Measurements from ENCODE around the gene CYLD.

Gene CYLD

DNA sequence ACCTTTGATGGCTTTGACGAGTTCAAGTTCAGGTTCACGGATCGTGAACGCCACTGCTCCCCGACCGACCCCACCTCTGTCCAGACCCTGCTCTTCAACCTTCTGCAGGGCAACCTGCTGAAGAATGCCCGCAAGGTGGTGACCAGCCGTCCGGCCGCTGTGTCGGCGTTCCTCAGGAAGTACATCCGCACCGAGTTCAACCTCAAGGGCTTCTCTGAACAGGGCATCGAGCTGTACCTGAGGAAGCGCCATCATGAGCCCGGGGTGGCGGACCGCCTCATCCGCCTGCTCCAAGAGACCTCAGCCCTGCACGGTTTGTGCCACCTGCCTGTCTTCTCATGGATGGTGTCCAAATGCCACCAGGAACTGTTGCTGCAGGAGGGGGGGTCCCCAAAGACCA lies 30.8 kb upstream of the CYLD start:
- DNase-seq, result no peak

DNA sequence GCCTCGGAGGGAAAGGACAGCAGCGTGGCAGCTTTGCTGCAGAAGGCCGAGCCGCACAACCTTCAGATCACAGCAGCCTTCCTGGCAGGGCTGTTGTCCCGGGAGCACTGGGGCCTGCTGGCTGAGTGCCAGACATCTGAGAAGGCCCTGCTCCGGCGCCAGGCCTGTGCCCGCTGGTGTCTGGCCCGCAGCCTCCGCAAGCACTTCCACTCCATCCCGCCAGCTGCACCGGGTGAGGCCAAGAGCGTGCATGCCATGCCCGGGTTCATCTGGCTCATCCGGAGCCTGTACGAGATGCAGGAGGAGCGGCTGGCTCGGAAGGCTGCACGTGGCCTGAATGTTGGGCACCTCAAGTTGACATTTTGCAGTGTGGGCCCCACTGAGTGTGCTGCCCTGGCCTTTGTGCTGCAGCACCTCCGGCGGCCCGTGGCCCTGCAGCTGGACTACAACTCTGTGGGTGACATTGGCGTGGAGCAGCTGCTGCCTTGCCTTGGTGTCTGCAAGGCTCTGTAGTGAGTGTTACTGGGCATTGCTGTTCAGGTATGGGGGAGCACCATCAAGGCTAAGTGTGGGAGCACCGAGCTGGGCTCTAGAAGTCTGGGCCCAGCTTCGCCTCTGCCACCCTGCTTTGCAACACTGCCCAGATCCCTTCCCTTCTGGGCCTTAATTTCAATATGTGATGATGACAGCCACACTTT lies 29.9 kb upstream of the CYLD start:
- no peak for DNase-seq

DNA sequence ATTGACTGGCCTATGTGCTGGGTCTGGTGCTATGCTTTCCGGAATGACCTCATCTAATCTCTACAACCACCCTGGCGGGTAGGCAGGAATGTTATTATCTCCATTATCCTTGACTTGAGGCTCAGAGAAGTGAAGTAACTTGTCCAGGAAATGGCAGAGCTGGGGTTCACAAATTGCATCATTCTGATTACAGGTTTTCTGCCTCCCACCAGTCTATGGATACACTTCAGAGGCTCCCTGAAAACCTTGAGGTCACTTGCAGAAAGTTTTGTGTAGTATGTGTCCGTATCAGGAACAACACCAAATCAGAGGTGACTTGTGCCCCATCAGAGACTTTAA lies 29.4 kb upstream of the CYLD start:
- no peak for DNase-seq

DNA sequence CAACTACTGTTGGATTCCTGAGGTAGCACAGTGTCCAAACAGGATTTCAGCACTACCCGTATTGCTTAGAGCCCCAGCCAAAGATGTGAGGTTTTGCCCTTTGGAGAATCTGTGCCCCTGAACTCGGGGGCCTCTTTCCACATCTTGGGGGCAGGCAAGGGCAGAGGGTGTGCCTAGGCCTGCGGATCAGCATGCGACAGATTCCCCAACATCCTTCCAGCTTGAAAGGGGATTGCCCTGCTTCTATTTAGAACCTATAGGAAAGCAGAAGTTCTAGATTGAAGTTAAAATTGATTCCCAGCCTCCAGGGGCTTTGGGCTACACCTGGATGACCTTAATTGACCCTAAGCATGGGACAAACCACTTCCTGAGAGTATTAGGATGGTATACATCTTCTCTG lies 28.9 kb upstream of the CYLD start:
- no peak for DNase-seq

DNA sequence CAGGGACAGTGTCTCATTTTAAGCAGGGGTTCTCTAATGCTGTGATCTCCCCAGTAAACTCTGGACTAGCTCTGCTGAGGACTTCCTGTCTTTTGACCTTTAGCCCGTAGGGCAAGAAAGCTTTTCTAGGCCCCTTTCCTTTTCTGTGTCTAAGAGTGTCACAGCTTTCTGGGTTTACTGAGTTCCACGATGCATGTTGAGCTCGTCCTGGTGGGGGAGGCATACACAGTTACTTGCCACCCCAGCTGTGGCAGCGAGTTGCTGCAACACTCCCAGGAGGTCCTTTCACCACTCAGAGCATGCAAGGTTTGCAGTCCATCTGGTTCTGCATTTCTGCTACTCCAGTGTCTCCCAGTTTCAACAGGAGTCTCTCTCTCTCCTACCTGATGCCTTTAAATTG lies 24.8 kb upstream of the CYLD start:
- no peak for DNase-seq

DNA sequence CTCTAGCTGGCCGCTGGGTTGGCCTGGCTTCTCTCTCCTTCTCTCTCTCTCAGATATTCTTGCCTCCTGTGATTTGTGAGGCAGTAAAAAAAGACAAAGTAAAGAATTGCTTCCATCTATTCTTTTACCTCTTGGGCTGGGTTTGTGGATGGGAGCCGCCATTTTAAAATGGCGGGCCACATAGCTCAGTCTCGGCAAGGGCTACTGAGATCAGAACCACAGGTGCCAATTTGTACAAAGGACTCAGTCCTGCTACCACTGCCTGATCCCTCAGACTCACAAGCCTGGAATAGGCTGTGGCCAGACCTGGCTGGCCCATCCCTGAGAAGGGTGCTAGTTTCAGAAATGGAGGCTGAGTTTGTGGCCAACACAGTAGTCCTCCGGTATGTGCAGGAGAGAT lies 24.4 kb upstream of the CYLD start:
- no peak for DNase-seq

DNA sequence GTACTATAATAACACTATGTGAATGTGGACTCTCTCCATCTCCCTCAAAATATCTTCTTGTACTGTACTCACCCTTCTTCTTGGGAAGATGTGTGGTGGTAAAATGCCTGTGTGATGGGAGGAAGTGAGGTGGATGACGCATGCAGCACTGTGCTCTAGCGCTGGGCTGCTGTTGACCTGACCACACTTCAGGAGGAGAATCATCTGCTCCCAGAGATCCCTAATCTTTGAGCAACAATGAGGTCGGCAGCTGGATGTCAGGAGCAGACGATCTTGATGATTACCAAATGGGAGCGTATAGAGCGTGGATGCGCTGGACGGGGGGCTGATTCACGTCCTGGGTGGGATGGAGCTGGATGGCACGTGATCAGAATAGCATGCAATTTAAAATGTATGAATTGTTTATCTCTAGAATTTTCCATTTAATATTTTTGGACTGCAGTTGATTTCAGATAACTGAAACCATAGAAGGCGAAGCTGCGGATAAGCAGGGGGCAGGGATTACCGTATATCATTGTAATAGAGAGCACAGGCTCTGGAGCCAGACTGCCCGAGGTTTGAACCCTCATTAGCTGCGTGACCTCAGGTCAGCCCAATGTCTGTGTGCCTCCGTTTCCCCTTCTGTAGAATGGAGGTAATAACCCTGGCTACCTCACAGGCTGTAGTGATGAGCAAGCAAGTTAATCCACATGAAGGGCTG lies 23.7 kb upstream of the CYLD start:
- DNase-seq, result no peak

DNA sequence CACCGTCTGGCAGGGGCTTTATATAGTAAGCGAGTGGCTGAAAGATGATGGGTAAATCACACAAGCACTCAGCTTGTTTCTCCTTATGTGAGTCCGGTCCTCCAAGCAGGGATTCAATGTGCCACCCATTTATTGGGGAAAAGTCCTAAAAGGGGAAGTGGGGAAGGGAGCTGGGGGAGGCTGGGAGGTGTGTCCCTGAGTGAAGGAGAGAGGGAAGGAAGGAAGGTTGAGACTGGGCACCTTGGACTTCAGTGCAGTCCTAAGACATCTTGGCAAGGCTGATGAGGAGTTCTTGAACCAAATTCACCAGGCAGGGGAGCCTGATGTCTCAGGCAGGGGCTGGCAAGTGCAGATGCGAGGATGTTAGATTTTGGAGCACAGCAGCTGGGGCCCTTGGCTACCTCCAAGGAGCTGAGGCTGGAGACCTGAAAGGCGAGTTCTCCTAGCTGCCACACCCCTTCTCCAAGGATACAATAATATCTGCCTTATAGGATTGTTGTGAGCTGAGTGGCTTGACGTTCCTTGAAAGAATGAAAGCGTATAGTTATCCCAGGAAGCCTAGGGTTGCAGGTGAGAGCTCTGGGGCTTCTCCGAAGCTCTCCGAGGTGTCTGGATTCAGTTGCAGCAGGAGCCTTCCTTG lies 23.0 kb upstream of the CYLD start:
- DNase-seq, result no peak

DNA sequence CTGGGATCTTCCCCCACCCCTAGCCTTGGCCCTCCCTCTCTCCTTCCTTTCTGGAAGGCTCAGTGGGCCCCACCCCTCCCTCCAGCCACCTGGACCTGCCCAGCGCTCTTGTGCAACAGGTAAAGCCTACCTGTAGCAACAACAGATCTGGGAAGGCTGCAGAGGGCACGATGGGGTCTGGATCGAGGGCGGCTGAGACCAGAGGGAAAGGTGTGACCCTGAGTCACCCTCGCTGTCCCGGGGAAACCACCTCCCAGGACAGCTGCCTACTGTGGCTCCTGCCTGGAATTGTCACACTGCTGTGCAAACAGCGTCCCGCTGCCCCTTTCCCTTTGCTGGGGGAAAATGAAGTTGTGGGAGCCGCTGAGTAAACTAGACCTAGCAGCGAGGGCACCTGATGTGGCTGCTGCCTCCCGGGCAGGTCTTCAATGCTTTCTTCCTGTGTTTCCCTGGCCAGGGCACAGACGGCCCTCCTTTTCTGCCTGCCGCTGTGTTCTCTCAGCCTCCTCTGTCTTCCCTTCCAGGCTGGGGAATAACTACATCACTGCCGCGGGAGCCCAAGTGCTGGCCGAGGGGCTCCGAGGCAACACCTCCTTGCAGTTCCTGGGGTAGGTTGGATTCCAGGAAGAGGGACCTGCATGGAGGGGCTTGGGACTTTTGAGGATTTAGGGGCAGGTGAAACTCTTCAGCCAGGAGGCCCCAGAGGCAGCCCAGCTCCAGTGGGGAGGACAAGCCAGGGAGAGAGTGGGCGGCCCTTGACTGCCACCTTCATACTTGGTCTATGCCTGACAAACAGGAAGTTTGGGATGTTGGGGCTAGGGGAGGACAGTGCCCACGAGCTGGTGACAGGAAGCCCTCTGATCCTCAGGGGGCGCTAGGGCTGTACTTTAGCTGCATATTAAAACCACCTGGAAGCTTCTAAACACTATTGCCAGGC lies 22.2 kb upstream of the CYLD start:
- no peak for DNase-seq

DNA sequence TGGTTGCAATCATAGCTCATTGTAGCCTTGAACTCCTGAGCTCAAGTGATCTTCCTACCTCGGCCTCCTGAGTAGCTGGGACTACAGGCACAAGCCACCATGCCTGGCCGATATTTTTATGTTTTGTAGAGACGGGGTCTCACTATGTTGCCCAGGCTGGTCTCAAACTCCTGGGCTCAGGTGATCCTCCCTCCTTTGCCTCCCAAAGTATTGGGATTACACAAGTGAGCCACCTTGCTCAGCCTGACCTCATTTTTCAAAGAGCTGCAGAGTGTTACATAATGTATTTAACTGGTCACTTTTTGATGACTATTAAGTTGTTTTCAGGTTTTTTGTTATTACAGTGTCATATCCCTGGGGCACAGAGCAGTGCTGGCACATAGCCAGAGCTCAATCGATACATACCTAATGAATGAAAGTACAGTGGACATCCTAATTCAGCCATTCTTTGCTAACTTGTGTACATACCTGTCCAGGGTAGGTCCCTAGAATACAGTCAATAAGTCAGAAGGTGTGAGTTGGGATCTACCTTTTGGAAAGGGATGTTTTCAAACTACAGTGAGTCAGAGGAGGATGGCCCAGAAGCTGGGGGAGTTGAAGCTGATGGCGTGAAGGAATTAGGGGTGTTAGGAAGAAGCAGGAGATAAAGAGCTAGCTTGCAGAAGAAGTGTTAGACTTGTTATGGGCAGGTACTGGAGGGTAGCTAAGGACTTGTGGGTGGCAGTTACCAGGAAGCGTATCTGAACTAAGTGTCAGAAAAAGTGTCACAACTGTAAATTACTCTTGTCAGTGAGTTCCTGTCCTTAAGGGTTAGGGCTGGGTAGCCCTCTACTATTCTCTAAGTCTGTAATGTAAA lies 20.1 kb upstream of the CYLD start:
- no peak for DNase-seq

DNA sequence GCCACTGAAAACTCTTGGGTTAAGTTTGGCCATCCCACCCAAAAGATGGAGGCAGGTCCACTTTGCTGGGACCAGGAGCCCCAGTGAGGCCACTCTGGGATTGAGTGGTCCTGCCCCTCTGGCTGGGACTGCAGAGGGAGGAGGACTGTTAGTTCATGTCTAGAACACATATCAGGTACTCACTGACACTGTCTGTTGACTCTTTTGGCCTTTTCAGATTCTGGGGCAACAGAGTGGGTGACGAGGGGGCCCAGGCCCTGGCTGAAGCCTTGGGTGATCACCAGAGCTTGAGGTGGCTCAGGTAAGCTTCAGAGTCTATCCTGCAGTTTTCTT lies 19.5 kb upstream of the CYLD start:
- DNase-seq, result no peak

DNA sequence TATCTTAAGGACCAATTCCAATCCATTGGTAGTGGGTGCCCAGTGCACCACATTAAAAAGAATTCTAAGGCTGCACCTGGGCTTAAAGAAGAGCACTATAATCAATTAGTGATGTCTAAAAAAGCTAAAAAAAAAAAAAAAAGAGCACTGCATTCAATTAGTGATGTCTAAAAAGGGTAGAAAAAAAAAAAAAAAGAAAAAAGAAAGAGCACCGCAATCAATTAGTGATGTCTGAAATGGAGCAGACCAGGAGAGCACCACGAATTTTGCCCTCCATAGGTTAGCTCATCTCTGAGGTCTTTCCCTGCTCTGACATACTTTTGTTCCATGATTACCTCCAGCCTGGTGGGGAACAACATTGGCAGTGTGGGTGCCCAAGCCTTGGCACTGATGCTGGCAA lies 18.9 kb upstream of the CYLD start:
- DNase-seq, result no peak

DNA sequence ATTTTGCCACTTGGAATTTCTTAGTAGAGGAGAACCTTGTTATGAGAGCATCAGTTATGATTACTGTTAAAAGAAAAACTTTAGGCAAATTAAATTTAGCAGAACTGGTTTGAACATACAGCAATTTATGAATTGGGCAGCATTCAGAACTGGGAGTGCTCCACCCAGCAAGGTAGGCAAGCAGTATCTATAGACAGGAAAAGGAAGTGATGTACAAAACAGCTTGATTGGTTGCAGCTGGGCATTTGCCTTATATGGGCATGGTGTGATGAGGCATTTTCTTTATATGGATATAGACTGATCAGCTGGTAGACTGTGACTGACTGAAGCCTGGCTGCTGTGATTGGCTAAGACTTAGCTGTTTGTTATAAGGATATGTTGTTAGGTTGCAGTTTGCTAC lies 17.6 kb upstream of the CYLD start:
- no peak for DNase-seq

DNA sequence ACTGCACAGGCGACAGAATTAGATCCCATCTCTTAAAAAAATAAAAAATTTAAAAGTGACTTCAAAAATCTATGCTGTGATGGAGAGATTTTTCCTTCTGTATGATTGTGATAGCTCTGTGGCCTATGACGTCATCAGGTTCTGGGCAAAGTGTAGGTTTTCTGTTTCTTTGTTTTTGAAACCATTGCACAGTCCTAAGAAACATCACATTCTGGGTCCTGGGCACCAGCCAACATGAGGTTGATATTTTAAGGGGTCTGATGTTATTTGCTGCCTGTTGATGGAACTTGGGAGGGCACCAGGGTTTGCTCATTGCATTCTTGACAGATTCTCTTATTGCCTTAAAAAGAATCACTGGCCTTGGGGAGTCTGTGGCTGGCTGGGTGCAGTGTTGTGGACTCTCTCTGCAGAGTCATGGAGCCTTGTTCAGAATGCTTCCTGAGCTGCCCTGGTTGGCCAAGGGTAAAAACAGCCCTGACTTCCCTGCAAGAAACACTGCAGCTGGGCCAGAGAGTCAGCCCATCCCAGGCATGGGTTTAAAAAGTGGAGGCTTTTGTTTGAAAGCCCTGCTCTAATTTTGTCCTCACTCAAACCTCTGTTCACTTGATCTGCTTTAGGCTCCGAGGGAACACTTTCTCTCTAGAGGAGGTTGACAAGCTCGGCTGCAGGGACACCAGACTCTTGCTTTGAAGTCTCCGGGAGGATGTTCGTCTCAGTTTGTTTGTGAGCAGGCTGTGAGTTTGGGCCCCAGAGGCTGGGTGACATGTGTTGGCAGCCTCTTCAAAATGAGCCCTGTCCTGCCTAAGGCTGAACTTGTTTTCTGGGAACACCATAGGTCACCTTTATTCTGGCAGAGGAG lies 10.5 kb upstream of the CYLD start:
- no peak for DNase-seq

DNA sequence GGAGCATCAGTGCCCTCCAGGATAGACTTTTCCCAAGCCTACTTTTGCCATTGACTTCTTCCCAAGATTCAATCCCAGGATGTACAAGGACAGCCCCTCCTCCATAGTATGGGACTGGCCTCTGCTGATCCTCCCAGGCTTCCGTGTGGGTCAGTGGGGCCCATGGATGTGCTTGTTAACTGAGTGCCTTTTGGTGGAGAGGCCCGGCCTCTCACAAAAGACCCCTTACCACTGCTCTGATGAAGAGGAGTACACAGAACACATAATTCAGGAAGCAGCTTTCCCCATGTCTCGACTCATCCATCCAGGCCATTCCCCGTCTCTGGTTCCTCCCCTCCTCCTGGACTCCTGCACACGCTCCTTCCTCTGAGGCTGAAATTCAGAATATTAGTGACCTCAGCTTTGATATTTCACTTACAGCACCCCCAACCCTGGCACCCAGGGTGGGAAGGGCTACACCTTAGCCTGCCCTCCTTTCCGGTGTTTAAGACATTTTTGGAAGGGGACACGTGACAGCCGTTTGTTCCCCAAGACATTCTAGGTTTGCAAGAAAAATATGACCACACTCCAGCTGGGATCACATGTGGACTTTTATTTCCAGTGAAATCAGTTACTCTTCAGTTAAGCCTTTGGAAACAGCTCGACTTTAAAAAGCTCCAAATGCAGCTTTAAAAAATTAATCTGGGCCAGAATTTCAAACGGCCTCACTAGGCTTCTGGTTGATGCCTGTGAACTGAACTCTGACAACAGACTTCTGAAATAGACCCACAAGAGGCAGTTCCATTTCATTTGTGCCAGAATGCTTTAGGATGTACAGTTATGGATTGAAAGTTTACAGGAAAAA lies 9.7 kb upstream of the CYLD start:
- no peak for DNase-seq

DNA sequence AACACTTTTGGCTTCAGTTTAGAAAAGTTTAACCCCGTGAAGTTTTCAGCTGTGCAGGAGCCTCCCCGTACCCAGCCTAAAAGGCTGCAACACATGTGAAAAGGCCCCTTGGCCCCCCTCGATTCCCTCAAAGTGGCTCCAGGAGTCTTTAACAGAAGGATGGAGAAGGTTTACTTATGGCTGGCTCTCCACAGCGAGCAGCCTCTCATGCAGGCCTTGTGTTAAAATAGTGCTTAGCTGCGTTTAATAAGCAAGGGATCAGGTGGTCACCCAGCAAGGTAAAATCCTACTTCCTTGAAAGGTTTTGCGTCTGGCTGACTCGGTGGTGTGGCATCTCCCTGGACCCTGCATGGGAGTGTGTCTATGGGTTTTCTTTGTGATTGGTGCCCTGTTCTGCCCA lies 8.4 kb upstream of the CYLD start:
- DNase-seq, result no peak

DNA sequence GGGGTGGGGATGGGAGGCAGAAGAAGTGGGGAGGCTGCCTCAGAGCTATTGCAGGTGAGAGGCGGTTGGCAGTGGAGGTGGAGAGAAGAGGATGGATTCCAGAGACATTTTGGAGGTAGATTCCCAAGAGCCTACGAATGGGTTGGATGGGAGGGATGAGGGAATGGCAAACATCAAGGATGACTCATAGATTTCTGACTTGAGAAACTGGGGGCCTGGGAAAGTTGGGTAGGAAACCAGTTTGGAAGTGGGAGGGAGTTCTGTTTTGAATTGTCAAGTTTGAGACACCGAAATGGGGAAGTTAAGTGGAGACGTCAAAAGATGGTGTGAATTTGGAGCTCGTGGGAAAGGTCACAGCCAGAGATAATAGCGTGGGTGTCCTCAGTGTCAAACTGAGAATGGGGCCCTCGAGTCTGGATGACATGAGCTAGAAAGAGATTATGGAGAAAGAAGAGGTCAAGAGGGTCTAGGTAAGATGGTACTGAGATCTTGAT lies 6.2 kb upstream of the CYLD start:
- no peak for DNase-seq

DNA sequence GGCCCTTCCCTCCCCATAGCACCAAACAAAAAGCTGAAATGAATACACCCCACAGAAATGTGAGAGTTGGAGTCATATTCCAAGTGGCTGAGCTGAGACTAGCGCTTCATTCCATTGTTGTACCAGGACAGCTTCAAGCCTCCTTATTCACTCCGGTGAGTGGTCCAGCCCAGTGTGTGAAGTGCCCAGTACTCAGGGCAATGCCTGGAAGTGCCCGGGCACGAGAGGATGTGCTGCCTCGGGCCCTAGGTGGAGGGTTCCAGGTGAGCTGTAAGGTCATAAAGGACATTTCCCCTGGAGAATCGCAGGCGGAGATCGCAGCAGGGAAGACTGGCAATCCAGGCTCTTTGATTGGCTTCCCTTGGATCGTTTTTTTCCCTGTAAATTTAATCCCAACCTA lies 5.4 kb upstream of the CYLD start:
- no peak for DNase-seq

DNA sequence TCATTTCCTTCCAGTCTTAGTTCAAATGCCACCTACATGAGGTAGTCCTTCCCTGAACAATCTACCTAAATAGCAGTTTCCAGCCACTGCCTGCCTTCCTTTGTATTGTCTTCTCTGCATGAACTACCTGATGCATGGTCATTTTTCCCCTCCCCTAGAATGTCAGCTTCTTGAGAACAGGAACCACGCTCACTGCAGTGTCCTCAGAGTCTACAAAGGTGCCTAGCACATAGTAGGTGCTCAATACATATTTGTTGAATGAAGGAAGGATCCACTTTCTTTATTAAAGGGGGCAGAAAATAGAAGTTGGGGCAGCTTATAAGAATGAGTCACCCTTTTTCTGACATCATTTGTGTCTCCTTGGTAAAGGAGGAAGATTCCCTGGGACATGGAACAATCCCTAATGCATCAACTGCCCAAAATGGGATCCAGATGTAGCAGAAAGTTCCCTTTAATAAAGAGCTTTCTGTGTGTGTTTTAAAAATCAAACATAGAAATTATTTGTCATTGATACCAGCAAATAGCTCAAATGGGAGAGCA lies 4.4 kb upstream of the CYLD start:
- no peak for DNase-seq

DNA sequence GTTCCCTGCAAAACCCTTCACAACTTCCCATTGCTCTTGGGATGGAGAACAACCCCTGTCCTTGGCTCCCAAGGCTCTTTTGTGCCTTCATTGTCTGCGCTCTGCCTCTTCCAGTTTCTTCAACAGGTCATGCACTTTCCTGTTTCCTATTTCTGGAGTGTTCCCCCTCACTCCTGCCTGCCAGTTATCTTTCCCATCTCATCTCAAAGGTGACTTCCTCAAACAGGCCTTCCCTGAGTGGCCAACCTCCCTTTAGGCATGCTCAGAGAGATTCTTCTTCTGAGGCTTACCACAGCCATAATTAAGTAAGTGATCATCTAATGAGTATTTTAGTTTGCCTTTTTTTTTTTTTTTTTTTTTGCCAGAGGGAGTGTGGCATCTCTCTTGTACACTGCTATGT lies 2.9 kb upstream of the CYLD start:
- no peak for DNase-seq

All from right kidney (tissue), 1 donor.